ENCODE data around the gene ETS2.
A peak's percentile ranks its signal among the peaks of the same experiment; 100 is the strongest.

Gene ETS2

GRCh38 chr21:38807441-38807871 lies 1.7 kb downstream of the ETS2 start:
- Histone ChIP-seq H3K27me3 (peaks cover 11% of the 10 kb centered on the region), H3K27ac (peak overlapping the region; percentile 96), H3K36me3 (peaks cover 16% of the 10 kb centered on the region), H3K4me3 (ENCODE audit: low read depth in 1 of 2, low read length in 1 of 2) (peak overlapping the region; percentile 89 to 97), H3K4me1 (ENCODE audit: control insufficient read depth in 1 of 2, insufficient read depth in 1 of 2, low read depth in 1 of 2, low read length in 1 of 2) (peaks cover 60 to 64% of the 10 kb centered on the region in 2 experiments), H3K9me3 (no peaks in the 10 kb centered on the region)
- no peak for TF ChIP-seq CTCF (IDR thresholded peaks at IDR 0.05)

- Histone ChIP-seq H3K27ac (peak overlapping the region; percentile 96), H3K4me3 (ENCODE audit: low read depth in 1 of 2, low read length in 1 of 2) (peak overlapping the region; percentile 89 to 97), H3K27me3 (peaks cover 11% of the 10 kb centered on the region), H3K9me3 (no peaks in the 10 kb centered on the region), H3K4me1 (ENCODE audit: control insufficient read depth in 1 of 2, insufficient read depth in 1 of 2, low read depth in 1 of 2, low read length in 1 of 2) (peaks cover 60 to 64% of the 10 kb centered on the region in 2 experiments), H3K36me3 (peaks cover 22% of the 10 kb centered on the region)
- no peak for TF ChIP-seq CTCF (IDR thresholded peaks at IDR 0.05)
Measured at GRCh38 chr21:38807986-38808385, 2.3 kb downstream of the ETS2 start.

GRCh38 chr21:38809198-38809878 lies 3.6 kb downstream of the ETS2 start:
- Histone ChIP-seq H3K27ac (peak overlapping the region; percentile 73), H3K36me3 (peaks cover 35% of the 10 kb centered on the region), H3K4me3 (ENCODE audit: low read depth in 1 of 2, low read length in 1 of 2) (peak overlapping the region; percentile 89 to 97), H3K27me3 (peaks cover 5% of the 10 kb centered on the region), H3K4me1 (ENCODE audit: control insufficient read depth in 1 of 2, insufficient read depth in 1 of 2, low read depth in 1 of 2, low read length in 1 of 2) (peaks cover 60 to 64% of the 10 kb centered on the region in 2 experiments), H3K9me3 (no peaks in the 10 kb centered on the region)
- no peak for TF ChIP-seq CTCF (IDR thresholded peaks at IDR 0.05)

- H3K4me1 ChIP-seq (ENCODE audit: control insufficient read depth in 1 of 2, insufficient read depth in 1 of 2, low read depth in 1 of 2, low read length in 1 of 2): peaks cover 51 to 55% of the 10 kb centered on the region in 2 experiments
- TF ChIP-seq CTCF (IDR thresholded peaks at IDR 0.05): no peak
- H3K36me3 ChIP-seq: peaks cover 44% of the 10 kb centered on the region
- peak overlapping the region in 1 of 2 experiments; percentile 97 for H3K4me3 ChIP-seq (ENCODE audit: low read depth in 1 of 2, low read length in 1 of 2)
- H3K27ac ChIP-seq: peak overlapping the region; percentile 79
- no peaks in the 10 kb centered on the region for H3K9me3 ChIP-seq
- H3K27me3 ChIP-seq: no peaks in the 10 kb centered on the region
Measured at GRCh38 chr21:38810034-38810825, 4.5 kb downstream of the ETS2 start.

- peaks cover 47 to 54% of the 10 kb centered on the region in 2 experiments for H3K4me1 ChIP-seq (ENCODE audit: control insufficient read depth in 1 of 2, insufficient read depth in 1 of 2, low read depth in 1 of 2, low read length in 1 of 2)
- no peaks in the 10 kb centered on the region for H3K9me3 ChIP-seq
- TF ChIP-seq CTCF (IDR thresholded peaks at IDR 0.05): no peak
- H3K36me3 ChIP-seq: peaks cover 49% of the 10 kb centered on the region
- no peaks in the 10 kb centered on the region for H3K27me3 ChIP-seq
- peak overlapping the region; percentile 79 for H3K27ac ChIP-seq
- peak overlapping the region; percentile 18 to 97 for H3K4me3 ChIP-seq (ENCODE audit: low read depth in 1 of 2, low read length in 1 of 2)
Measured at GRCh38 chr21:38810826-38811164, 5.1 kb downstream of the ETS2 start.
